GM21367 (cell line): ENCODE data around the gene WEE2.
A peak's percentile ranks its signal among the peaks of the same experiment; 100 is the strongest.
"Not testable (repeated sequence)": the region's sequence is repeated elsewhere in the genome, so short reads cannot be mapped to it uniquely, and the experiment has no call there.

ENCODE experiments used
- ATAC-seq: cut with Tn5 transposase; IDR thresholded peaks from one replicate; pipeline ENCODE4 v1.9.1; 2021; ENCODE audit not compliant: unreplicated experiment

Gene WEE2

DNA sequence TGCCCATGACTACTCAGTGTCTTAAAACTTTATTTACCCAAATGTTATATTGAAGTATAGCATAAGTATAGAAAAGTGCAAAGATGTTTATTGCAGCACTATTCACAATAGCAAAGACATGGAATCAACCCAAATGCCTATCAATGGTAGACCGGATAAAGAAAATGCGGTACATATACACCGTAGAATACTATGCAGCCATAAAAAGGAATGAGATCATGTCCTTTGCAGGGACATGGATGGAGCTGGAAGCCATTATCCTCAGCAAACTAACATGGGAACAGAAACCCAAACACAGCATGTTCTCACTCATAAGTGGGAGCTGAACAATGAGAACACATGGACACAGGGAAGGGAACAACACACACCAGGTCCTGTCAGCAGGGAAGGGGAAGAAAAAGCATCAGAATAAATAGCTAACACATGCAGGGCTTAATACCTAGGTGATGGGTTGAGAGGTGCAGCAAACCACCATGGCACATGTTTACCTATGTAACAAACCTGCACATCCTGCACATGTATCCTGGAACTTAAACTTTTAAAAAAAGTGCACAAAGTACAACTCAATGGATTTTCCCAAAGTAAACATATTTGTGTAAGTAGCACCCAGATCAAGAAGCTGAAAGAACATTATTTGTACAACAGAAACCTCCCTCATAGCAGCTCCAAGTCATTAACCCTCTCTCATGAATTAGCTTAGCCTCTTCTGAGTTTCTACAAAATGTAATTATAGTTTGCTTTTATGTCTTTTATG is 18.9 kb upstream of the WEE2 start:
- not testable (repeated sequence) for ATAC-seq

DNA sequence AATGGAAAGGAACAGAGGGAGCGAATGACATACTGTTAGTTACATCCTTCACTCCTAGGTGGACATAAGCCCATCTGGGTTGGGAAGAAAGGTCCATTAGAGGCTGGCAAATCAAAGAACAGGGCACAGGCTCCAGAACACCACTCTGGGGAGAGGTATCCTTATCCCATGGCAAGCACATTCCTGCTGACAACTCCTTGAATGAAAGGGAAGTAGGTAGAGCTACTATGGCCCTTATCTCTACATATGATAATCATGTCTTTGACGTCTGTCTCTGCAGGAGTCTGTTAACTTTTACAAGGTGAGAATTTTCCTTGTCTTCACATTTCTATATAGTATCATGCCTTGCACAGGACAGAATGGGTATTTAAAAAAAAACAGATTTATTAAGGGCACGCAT is 16.6 kb upstream of the WEE2 start:
- ATAC-seq: no peak

DNA sequence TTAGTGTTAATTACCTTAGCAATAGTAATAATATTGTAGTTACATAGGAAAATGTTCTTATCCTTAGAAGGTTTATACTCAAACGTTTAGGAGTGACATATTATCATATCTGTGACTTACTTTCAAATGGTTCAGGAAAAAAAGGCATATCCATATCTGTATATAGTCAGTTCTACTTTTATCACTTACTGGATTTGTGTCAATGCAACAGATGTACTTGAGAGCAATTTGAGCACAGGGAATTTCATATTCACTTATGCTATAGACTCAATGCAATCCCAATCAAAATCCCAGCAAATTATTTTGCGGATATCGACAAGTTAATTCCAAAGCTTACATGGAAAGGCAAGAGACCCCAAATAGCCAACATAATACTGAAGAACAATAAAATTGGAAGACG is 16.2 kb upstream of the WEE2 start:
- ATAC-seq: no peak

GRCh38 chr7:141693082-141693481 is 15.1 kb upstream of the WEE2 start:
- ATAC-seq: no peak

GRCh38 chr7:141695803-141696289 is 12.3 kb upstream of the WEE2 start:
- no peak for ATAC-seq

- ATAC-seq: no peak
Observed at GRCh38 chr7:141696348-141696747, 11.8 kb upstream of the WEE2 start.

DNA sequence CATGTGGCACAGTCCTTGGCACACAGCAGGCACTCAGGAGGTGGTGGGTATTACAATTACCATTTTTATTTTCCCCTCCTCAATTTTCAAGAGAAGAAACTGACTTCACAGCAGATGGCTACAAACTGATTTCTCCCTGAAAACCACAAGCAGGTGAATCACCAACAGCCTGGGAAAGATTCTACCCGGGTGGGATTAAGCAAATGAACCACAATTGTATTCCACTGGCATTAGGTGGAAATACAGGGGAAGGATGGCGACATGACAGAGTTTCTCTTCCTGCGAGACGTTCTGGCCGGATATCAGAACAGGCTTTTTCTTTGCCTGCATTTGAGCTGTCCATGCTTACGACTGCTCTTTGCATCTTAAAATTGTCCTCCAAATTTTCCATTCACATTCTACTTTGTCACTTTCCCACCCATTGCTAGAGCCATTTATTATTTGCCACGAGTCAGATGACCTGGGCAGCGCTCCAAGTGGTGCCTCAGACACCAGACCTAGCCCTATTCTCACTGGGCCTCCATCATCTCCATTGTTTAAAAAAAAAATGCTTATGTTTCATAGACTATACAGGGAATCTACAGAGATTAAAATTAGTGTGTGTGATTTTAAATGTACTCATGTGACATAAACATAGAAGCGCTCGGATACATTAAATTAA is 10.8 kb upstream of the WEE2 start:
- no peak for ATAC-seq

GRCh38 chr7:141698247-141699015 is 9.7 kb upstream of the WEE2 start:
- ATAC-seq: no peak

DNA sequence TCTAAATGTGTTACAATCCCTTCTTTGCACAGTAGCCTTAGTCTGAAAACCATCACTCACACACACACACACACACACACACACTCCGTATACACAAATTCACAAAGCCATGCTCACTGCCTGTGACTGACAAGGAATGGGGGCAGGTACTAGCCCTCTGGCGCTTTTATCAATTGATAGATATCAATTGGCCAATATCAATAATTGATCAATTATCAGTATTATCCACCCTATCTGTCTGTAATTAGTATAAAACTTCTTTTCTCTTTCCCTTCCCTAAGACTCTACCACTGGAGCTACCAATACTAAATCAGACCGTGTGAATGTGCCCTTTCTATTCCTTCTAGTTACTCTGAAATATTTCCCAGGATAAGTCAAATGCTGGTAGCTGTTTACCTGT is 8.3 kb upstream of the WEE2 start:
- ATAC-seq: no peak

GRCh38 chr7:141700296-141700847 is 7.8 kb upstream of the WEE2 start:
- ATAC-seq: no peak

GRCh38 chr7:141700848-141701371 is 7.2 kb upstream of the WEE2 start:
- no peak for ATAC-seq

- peak; percentile 81 for ATAC-seq
Observed at GRCh38 chr7:141701489-141702046, 6.6 kb upstream of the WEE2 start.

DNA sequence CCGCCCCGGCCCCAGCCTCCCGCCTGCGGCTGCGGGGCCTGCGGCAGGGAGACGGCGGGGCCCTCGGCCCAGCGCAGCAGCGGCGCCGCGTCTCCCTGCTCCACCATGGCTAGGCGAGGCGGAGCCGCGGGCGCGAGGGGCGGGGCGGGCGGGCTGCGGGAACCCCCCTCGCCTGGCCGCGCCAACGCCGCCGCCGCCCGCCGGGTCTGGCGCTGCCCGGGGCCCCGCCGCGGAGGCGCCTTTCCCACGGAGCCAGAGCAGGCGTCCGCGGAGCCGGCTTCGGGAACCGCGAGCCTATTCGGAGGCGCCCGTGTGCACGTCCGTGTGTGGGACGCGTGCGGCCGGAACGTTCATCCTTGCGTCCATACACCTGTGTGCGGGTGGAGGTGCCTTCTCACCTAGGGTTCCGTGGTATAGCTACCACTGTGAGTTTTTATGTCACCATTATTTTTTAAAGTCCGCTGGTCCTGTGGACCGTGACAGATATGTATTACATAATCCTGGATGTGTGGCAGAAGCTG is 6.0 kb upstream of the WEE2 start, which contains the start of gene DENND11:
Gene DENND11, minus strand, starts transcription at position 120 of the 521 bp plus-strand sequence. Its CDS starts 13 bp downstream, at position 107.
- ATAC-seq: peak; percentile 66

- ATAC-seq: no peak
Observed at GRCh38 chr7:141702892-141703291, 5.3 kb upstream of the WEE2 start.

DNA sequence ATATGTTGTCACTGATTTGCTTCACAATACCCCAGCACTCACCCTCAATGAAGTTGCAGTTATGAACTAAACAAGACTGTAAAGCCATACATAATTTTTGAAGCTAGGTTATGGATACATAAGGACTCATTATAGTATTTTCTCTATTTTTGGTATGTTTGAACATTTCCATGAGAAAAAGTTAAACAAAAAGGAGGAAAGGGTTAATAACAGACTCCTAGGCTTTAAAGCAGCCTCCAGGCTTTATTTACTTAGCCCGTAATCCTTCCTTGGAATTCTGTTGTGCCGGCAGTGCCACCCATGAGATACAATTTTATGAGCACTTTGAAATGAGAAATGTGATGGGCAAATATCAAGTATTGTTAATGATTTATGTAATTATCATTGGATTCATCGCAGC is 4.0 kb upstream of the WEE2 start:
- ATAC-seq: no peak

DNA sequence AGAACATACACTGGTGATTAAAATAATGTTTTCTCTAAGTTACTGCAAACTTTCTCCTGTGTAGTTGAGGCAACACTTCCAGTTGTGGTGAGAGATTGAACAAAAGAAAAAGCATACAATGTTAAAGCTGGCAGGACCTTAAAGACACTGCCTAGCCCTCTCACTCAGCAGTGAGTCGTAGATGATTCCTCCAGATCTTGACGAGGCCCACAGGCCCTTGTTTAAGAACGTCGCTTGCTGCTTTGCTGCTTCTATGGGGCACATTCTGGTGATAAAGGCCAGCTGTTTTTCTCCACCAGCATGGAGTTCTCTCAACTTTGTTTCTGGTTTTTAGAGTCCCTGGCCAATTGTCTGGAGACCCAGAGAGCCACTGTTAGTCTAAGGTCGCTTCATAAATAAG is 3.4 kb upstream of the WEE2 start:
- ATAC-seq: no peak

DNA sequence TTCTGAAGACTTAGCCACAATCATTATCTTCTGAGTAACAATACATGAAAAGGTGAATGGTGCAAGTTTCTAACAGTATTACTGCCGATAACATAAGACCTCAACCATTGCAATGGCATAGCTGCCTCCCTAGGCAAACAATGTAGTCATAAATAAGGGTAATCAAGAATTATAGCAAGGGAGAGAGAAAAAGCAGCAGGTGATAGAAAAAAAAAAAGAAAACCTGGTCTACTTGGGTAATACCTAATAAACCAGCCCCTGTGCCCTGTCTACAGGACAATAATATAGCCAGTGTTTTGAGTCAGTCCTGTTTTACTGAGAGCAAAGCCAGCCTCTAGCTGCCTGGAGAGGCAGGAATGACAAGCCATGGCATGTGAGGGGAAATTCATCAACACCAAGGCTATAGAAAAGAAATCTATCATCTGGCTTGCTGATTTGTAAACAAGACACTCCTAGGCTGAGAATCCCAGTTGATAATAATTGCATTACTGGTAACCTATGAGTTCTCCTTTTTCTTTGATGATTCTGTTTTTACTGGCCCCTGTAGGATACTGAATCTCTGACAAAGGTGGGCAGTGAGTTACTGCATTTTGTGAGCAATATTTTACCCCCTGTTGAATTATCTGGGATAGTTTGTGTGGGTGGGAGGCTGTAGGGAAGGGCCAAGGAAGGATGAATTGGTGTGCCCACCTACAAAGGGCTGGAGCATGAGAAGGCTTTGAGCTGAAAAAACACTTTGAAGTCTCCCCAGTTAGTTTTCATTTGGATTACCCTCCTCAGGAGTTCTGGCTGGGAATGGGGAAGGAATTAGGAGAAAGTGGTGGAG is 1.7 kb upstream of the WEE2 start:
- no peak for ATAC-seq

DNA sequence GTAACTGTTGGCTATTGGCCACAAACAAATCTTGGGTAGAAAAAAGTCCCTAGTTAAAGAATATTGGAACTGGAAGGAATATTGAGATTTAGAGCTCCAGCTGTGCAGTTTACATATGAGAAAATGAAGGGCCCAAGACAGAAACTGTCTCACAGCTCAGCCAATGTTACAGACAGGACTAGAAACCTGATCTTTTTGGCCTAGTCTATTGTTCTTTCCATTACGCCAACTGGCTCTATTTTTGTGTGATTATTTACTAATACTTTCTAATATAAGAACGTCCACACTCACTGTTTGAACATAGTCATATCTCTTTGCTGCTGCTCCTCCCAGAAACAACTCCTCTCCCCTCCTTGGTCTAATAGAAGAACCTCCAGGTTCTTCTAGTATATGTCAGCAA is 1.2 kb downstream of the WEE2 start:
- ATAC-seq: no peak

GRCh38 chr7:141709749-141710148 is 1.6 kb downstream of the WEE2 start:
- ATAC-seq: no peak

- ATAC-seq: no peak
Observed at GRCh38 chr7:141710301-141710700, 2.1 kb downstream of the WEE2 start.
